ENCODE measurements around the gene PPA1. TPM values are rescaled to one million over a fixed set of nuclear protein-coding genes. Genes with fewer than 3 reads are reported as not detected.

The PPA1 gene
- total RNA-seq, 4 donors from 2014 or later, result 147 to 169 (median 150) TPM

- H3K27ac ChIP-seq, result no peak overlapping the region
- no peaks in the 10 kb centered on the region for H3K4me1 ChIP-seq
- H3K27me3 ChIP-seq, result no peaks in the 10 kb centered on the region
- no peak overlapping the region for H3K4me3 ChIP-seq
- DNase-seq (ENCODE audit: low spot score in 2 of 2), result no peak
- peaks cover 0 to 96% (median 0%) of the 10 kb centered on the region in 3 donors for H3K36me3 ChIP-seq
- no peaks in the 10 kb centered on the region for H3K9me3 ChIP-seq
- TF ChIP-seq, protein P1, sequence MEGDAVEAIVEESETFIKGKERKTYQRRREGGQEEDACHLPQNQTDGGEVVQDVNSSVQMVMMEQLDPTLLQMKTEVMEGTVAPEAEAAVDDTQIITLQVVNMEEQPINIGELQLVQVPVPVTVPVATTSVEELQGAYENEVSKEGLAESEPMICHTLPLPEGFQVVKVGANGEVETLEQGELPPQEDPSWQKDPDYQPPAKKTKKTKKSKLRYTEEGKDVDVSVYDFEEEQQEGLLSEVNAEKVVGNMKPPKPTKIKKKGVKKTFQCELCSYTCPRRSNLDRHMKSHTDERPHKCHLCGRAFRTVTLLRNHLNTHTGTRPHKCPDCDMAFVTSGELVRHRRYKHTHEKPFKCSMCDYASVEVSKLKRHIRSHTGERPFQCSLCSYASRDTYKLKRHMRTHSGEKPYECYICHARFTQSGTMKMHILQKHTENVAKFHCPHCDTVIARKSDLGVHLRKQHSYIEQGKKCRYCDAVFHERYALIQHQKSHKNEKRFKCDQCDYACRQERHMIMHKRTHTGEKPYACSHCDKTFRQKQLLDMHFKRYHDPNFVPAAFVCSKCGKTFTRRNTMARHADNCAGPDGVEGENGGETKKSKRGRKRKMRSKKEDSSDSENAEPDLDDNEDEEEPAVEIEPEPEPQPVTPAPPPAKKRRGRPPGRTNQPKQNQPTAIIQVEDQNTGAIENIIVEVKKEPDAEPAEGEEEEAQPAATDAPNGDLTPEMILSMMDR (IDR thresholded peaks at IDR 0.05), result no peak
- no peak for TF ChIP-seq EP300 (IDR thresholded peaks at IDR 0.05)
- TF ChIP-seq POLR2A (IDR thresholded peaks at IDR 0.05), result no peak
These were observed 21.0 kb downstream of the PPA1 start for GRCh38 chr10:70212277-70212676.

- Histone ChIP-seq H3K4me3 (no peak overlapping the region), H3K9me3 (no peaks in the 10 kb centered on the region), H3K4me1 (no peaks in the 10 kb centered on the region), H3K36me3 (peaks cover 0 to 96% (median 0%) of the 10 kb centered on the region in 3 donors), H3K27ac (no peak overlapping the region), H3K27me3 (no peaks in the 10 kb centered on the region)
- TF ChIP-seq EP300 (IDR thresholded peaks at IDR 0.05), result no peak
- TF ChIP-seq, protein P1 (IDR thresholded peaks at IDR 0.05), result no peak
- TF ChIP-seq POLR2A (IDR thresholded peaks at IDR 0.05), result no peak
- DNase-seq (ENCODE audit: low spot score in 2 of 2), result no peak
- 90 to 95% methylated on average over 5 of the region's 5 CpGs for WGBS, 2 donors
These were observed 26.5 kb downstream of the PPA1 start for GRCh38 chr10:70206762-70207161.

DNA sequence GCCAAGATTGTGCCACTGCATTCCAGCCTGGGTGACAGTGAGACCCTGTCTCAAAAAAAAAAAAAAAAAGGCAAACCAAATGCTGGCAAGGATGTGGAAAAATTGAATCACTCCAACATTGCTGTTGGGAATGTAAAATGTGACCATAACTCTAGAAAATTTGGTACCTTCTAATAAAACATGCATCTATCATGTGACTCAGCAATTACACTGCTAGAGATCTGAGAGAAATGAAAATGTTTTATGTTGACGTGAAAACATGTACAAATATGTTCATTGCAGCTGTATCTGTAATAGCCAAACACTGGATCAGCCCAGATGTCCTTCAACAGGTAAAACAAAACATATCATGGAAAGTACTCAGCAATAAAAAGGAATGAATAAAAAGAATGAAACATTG lies 32.1 kb downstream of the PPA1 start:
- no peak overlapping the region for H3K27ac ChIP-seq
- H3K4me1 ChIP-seq, result no peaks in the 10 kb centered on the region
- H3K27me3 ChIP-seq, result no peaks in the 10 kb centered on the region
- peaks cover 0 to 13% (median 2%) of the 10 kb centered on the region in 4 donors for H3K9me3 ChIP-seq
- no peak for TF ChIP-seq POLR2A (IDR thresholded peaks at IDR 0.05)
- TF ChIP-seq EP300 (IDR thresholded peaks at IDR 0.05), result no peak
- TF ChIP-seq, protein P1 (IDR thresholded peaks at IDR 0.05), result no peak
- H3K4me3 ChIP-seq, result no peak overlapping the region
- H3K36me3 ChIP-seq, result peaks cover 0 to 91% (median 3%) of the 10 kb centered on the region in 3 donors
- DNase-seq (ENCODE audit: low spot score in 2 of 2), result no peak
- 92% methylated on average over 1 of the region's 1 CpG for WGBS, 2 donors

GRCh38 chr10:70198696-70199466 lies 34.3 kb downstream of the PPA1 start:
- Histone ChIP-seq H3K27me3 (no peaks in the 10 kb centered on the region), H3K9me3 (peaks cover 0 to 13% (median 2%) of the 10 kb centered on the region in 4 donors), H3K36me3 (peaks cover 0 to 71% (median 3%) of the 10 kb centered on the region in 3 donors), H3K4me3 (no peak overlapping the region), H3K27ac (no peak overlapping the region), H3K4me1 (no peaks in the 10 kb centered on the region)
- no peak for DNase-seq (ENCODE audit: low spot score in 2 of 2)
- 96 to 98% methylated on average over 5 of the region's 5 CpGs for WGBS, 2 donors
- no peak for TF ChIP-seq POLR2A (IDR thresholded peaks at IDR 0.05)
- no peak for TF ChIP-seq EP300 (IDR thresholded peaks at IDR 0.05)
- TF ChIP-seq, protein P1 (IDR thresholded peaks at IDR 0.05), result no peak

DNA sequence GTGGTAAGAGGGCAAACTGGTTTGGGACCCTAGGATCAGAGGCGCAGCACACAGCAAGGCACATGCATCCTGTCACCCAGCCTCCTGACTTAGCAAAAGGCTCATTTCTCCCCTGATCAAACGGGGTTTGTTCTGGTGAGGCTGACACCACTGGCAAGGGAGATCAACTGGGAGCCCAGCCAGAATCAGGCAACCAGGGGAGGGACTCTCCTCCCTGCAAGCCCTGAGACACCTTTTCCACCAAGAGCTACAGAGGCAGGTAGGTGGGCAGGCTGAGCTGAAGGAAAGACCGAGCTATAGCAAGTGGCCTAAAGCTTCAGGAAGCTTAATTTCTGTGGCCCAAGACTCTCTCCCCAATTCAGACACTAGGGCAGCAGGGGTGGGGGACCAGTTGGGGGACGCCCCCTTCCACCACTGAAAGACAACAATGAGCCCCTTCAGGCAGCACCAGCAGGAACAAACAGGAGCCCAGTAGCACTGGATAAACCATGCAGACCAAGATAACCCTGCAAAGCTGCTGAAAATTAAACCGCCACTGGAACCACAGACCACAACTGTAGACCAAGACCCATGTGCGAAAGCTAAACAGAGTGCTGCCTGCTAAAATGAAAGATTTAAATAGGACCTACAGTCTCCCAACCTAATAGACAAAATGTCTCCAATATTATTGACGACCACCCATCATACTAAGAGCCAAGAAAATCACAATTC lies 35.8 kb downstream of the PPA1 start:
- Histone ChIP-seq H3K27ac (no peak overlapping the region), H3K4me1 (peaks cover 0 to 9% (median 2%) of the 10 kb centered on the region in 4 donors), H3K9me3 (peaks cover 0 to 13% (median 2%) of the 10 kb centered on the region in 4 donors), H3K36me3 (peaks cover 0 to 56% (median 3%) of the 10 kb centered on the region in 3 donors), H3K27me3 (no peaks in the 10 kb centered on the region), H3K4me3 (no peak overlapping the region)
- WGBS, 2 donors, result 80 to 83% methylated on average over 7 of the region's 7 CpGs
- TF ChIP-seq POLR2A (IDR thresholded peaks at IDR 0.05) (no peak), EP300 (IDR thresholded peaks at IDR 0.05) (no peak)
- TF ChIP-seq, protein P1 (IDR thresholded peaks at IDR 0.05), result no peak
- no peak for DNase-seq (ENCODE audit: low spot score in 2 of 2)
